ENCODE measurements around the gene DUS1L. TPM values are rescaled to one million over a fixed set of nuclear protein-coding genes. Genes with fewer than 3 reads are reported as not detected.

The DUS1L gene
- total and polyA plus RNA-seq, 4 donors, result 40.0 to 179 (median 100.0) TPM

DNA sequence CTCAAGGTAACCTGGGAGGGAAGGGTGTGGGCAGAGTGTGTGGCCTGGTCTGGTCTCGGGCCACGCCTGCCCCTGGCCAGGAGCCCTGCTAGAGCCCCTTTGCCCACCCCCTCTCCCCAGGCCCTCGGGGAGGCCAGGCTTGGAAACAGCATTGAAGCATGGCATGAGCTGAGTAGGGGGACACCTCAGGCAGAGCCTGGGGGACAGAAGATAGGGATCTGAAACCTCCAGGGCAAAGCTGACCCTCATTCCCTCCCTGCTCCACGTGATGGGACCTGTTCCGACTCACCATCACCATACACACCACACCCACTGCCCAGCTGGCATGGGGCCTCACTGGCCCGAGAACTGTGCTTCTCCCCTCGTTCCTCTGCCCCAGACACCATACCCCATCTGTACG is 16.5 kb downstream of the DUS1L start:
- Histone ChIP-seq H3K9ac (ENCODE audit: insufficient read depth in 1 of 2, low read length in 2 of 2) (no peak overlapping the region), H3K27me3 (ENCODE audit: control insufficient read depth in 3 of 3, insufficient read depth in 3 of 3, low read length in 2 of 3) (no peaks in the 10 kb centered on the region), H3K9me3 (ENCODE audit: control insufficient read depth in 4 of 4, insufficient read depth in 3 of 4, low read length in 3 of 4) (no peaks in the 10 kb centered on the region), H3K4me1 (ENCODE audit: control insufficient read depth in 5 of 5, insufficient read depth in 5 of 5, low read length in 5 of 5) (peaks cover 0 to 24% (median 8%) of the 10 kb centered on the region in 5 donors), H3K27ac (ENCODE audit: low read depth in 1 of 2, low read length in 1 of 2) (no peak overlapping the region), H3K36me3 (ENCODE audit: control insufficient read depth in 4 of 4, insufficient read depth in 4 of 4, low read length in 4 of 4) (peaks cover 0 to 32% (median 4%) of the 10 kb centered on the region in 4 donors), H3K4me3 (no peak overlapping the region)
- no peak for ATAC-seq (ENCODE audit: insufficient read depth, low FRiP score)
- WGBS, 2 donors, result 90 to 92% methylated on average over 8 of the region's 8 CpGs
- TF ChIP-seq, protein P1, sequence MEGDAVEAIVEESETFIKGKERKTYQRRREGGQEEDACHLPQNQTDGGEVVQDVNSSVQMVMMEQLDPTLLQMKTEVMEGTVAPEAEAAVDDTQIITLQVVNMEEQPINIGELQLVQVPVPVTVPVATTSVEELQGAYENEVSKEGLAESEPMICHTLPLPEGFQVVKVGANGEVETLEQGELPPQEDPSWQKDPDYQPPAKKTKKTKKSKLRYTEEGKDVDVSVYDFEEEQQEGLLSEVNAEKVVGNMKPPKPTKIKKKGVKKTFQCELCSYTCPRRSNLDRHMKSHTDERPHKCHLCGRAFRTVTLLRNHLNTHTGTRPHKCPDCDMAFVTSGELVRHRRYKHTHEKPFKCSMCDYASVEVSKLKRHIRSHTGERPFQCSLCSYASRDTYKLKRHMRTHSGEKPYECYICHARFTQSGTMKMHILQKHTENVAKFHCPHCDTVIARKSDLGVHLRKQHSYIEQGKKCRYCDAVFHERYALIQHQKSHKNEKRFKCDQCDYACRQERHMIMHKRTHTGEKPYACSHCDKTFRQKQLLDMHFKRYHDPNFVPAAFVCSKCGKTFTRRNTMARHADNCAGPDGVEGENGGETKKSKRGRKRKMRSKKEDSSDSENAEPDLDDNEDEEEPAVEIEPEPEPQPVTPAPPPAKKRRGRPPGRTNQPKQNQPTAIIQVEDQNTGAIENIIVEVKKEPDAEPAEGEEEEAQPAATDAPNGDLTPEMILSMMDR (IDR thresholded peaks at IDR 0.05; ENCODE audit: control extremely low read depth, extremely low read depth), result no peak
- DNase-seq, result no peak

- no peaks in the 10 kb centered on the region for H3K9me3 ChIP-seq (ENCODE audit: control insufficient read depth in 4 of 4, insufficient read depth in 3 of 4, low read length in 3 of 4)
- 89 to 93% methylated on average over 20 of the region's 20 CpGs for WGBS, 2 donors
- no peaks in the 10 kb centered on the region for H3K27me3 ChIP-seq (ENCODE audit: control insufficient read depth in 3 of 3, insufficient read depth in 3 of 3, low read length in 2 of 3)
These were observed 17.0 kb downstream of the DUS1L start for GRCh38 chr17:82048571-82048971.

GRCh38 chr17:82047914-82048570 is 17.6 kb downstream of the DUS1L start:
- WGBS, 2 donors, result 93 to 96% methylated on average over 25 of the region's 25 CpGs
- H3K36me3 ChIP-seq (ENCODE audit: control insufficient read depth in 4 of 4, insufficient read depth in 4 of 4, low read length in 4 of 4), result peaks cover 0 to 25% (median 4%) of the 10 kb centered on the region in 4 donors
- DNase-seq, result no peak

More at GRCh38 chr17:82048571-82048971, 17.0 kb downstream of the DUS1L start:
- DNase-seq, result no peak
- Histone ChIP-seq H3K27ac (ENCODE audit: low read depth in 1 of 2, low read length in 1 of 2) (no peak overlapping the region), H3K36me3 (ENCODE audit: control insufficient read depth in 4 of 4, insufficient read depth in 4 of 4, low read length in 4 of 4) (peaks cover 0 to 27% (median 4%) of the 10 kb centered on the region in 4 donors), H3K9ac (ENCODE audit: insufficient read depth in 1 of 2, low read length in 2 of 2) (no peak overlapping the region), H3K4me3 (no peak overlapping the region), H3K4me1 (ENCODE audit: control insufficient read depth in 5 of 5, insufficient read depth in 5 of 5, low read length in 5 of 5) (peaks cover 0 to 24% (median 8%) of the 10 kb centered on the region in 5 donors)
- TF ChIP-seq, protein P1 (IDR thresholded peaks at IDR 0.05; ENCODE audit: control extremely low read depth, extremely low read depth), result no peak
- no peak for ATAC-seq (ENCODE audit: insufficient read depth, low FRiP score)

More at GRCh38 chr17:82047914-82048570, 17.6 kb downstream of the DUS1L start:
- H3K9ac ChIP-seq (ENCODE audit: insufficient read depth in 1 of 2, low read length in 2 of 2), result no peak overlapping the region
- H3K4me3 ChIP-seq, result no peak overlapping the region
- no peak for ATAC-seq (ENCODE audit: insufficient read depth, low FRiP score)
- H3K4me1 ChIP-seq (ENCODE audit: control insufficient read depth in 5 of 5, insufficient read depth in 5 of 5, low read length in 5 of 5), result peaks cover 0 to 20% (median 8%) of the 10 kb centered on the region in 5 donors
- TF ChIP-seq, protein P1 (IDR thresholded peaks at IDR 0.05; ENCODE audit: control extremely low read depth, extremely low read depth), result no peak
- H3K27ac ChIP-seq (ENCODE audit: low read depth in 1 of 2, low read length in 1 of 2), result no peak overlapping the region
- no peaks in the 10 kb centered on the region for H3K9me3 ChIP-seq (ENCODE audit: control insufficient read depth in 4 of 4, insufficient read depth in 3 of 4, low read length in 3 of 4)
- no peaks in the 10 kb centered on the region for H3K27me3 ChIP-seq (ENCODE audit: control insufficient read depth in 3 of 3, insufficient read depth in 3 of 3, low read length in 2 of 3)

All from lung (tissue), 12 donors.